Endothelial cell of umbilical vein (primary cell): ENCODE data around the gene KLRB1. TPM values are rescaled to one million over a fixed set of nuclear protein-coding genes. Genes with fewer than 3 reads are reported as not detected.

ENCODE experiments used
- BruUV-seq: library from RNA; stranded (reverse); fragments of 400-500 nt; replicated peaks from 2 replicates; lab custom pipeline; 2021; lab: Mats Ljungman, UMichigan
- CTCF ChIA-PET: fragments of 300-600, 350-600 bp; sonication (Branson Sonifier 250); formaldehyde crosslinking; loops from one replicate; lab custom pipeline; 2021; ENCODE audit warnings: antibody characterized with exemption, inconsistent platforms; lab: Charles Lee
- POLR2A ChIA-PET: fragments of 300-600, 350-600 bp; sonication (Branson Sonifier 250); formaldehyde crosslinking; loops from one replicate; lab custom pipeline; 2021; ENCODE audit warnings: antibody characterized with exemption, inconsistent platforms; lab: Charles Lee
- DNase-seq: peaks from one replicate; pipeline ENCODE4 v3.0.0-alpha.2; 2011; ENCODE audit warnings: low read depth, low spot score
- FAIRE-seq: peaks from 2 replicates; lab custom pipeline; 2011; peaks lifted over from hg19 to GRCh38; lab: Jason Lieb, UNC
- H2AFZ ChIP-seq: 2 replicates; pipeline ENCODE4 v1.6.0; 2012; ENCODE audit warnings: low read depth, low read length, control low read depth, inconsistent platforms
- H3K27ac ChIP-seq: 2 replicates; pipeline ENCODE4 v1.5.1; 2011; ENCODE audit warnings: low read depth, mild to moderate bottlenecking, control low read depth, low read length, moderate library complexity; ENCODE audit not compliant: insufficient read depth
- H3K27me3 ChIP-seq, 2 experiments: 2 replicates each; pipeline versions ENCODE4 v1.6.0 to v1.6.1; 2011; ENCODE audit warnings: low read length in 2 of 2, mixed read lengths in 1 of 2; ENCODE audit not compliant: control insufficient read depth in 2 of 2, insufficient read depth in 2 of 2
- H3K36me3 ChIP-seq, 2 experiments: 2 replicates in 1 of 2; 3 replicates in 1 of 2; pipeline ENCODE4 v1.5.1; 2011; ENCODE audit warnings: low read length in 2 of 2, mild to moderate bottlenecking in 1 of 2, moderate library complexity in 1 of 2; ENCODE audit not compliant: control insufficient read depth in 2 of 2, insufficient read depth in 2 of 2; ENCODE audit errors: extremely low read depth in 1 of 2
- H3K4me1 ChIP-seq: 3 replicates; pipeline ENCODE4 v1.5.1; 2011; ENCODE audit warnings: mild to moderate bottlenecking, low read length; ENCODE audit not compliant: control insufficient read depth, insufficient read depth; ENCODE audit errors: extremely low read depth
- H3K4me2 ChIP-seq: 2 replicates; pipeline ENCODE4 v1.6.1; 2011; ENCODE audit warnings: low read length, control low read depth, mixed read lengths; ENCODE audit not compliant: insufficient read depth
- H3K4me3 ChIP-seq, 3 experiments: fragments of 200-600 bp in 1 of 3; sonication (generic), shearing (Covaris generic) in 1 of 3; replicated peaks in 1 of 3; 2 replicates each; pipeline ENCODE4 v1.5.1; 2011 to 2016; ENCODE audit warnings: control low read depth in 3 of 3, low read length in 3 of 3, mild to moderate bottlenecking in 2 of 3, inconsistent platforms in 1 of 3, low read depth in 1 of 3, moderate library complexity in 1 of 3; ENCODE audit not compliant: insufficient read depth in 1 of 3
- H3K79me2 ChIP-seq: 2 replicates; pipeline ENCODE4 v1.6.0; 2012; ENCODE audit warnings: low read length, inconsistent platforms; ENCODE audit not compliant: control insufficient read depth, insufficient read depth
- H3K9ac ChIP-seq: replicated peaks from 2 replicates; pipeline ENCODE3; 2011; ENCODE audit warnings: low read length, control low read depth; ENCODE audit not compliant: insufficient read depth; ENCODE audit errors: extremely low read depth
- H3K9me1 ChIP-seq: replicated peaks from 3 replicates; pipeline ENCODE4 v1.6.0; 2011; ENCODE audit warnings: mild to moderate bottlenecking, low read length; ENCODE audit not compliant: control insufficient read depth, insufficient read depth; ENCODE audit errors: extremely low read depth
- H3K9me3 ChIP-seq: replicated peaks from 2 replicates; pipeline ENCODE4 v1.5.1; 2012; ENCODE audit warnings: low read length, inconsistent platforms; ENCODE audit not compliant: control insufficient read depth, insufficient read depth
- H4K20me1 ChIP-seq: replicated peaks from 2 replicates; pipeline ENCODE3; 2011; ENCODE audit warnings: mild to moderate bottlenecking, low read length; ENCODE audit not compliant: control insufficient read depth, insufficient read depth; ENCODE audit errors: extremely low read depth
- CTCF ChIP-seq, 2 donors: IDR thresholded peaks; 1 replicate in 1 of 2; 2 replicates in 1 of 2; pipeline ENCODE4 v1.5.1; 2011; ENCODE audit warnings: low read length in 2 of 2, mild to moderate bottlenecking in 2 of 2, moderate library complexity in 2 of 2, control low read depth in 1 of 2, inconsistent platforms in 1 of 2, low read depth in 1 of 2; ENCODE audit not compliant: insufficient read depth in 1 of 2; ENCODE audit errors: extremely low read depth in 1 of 2
- EZH2 ChIP-seq: IDR thresholded peaks from 2 replicates; pipeline ENCODE4 v1.6.1; 2012; ENCODE audit warnings: borderline replicate concordance, low read depth, mild to moderate bottlenecking, moderate library complexity, low read length, inconsistent platforms; ENCODE audit not compliant: severe bottlenecking
- FOS ChIP-seq: IDR thresholded peaks from 2 replicates; pipeline ENCODE4 v1.6.1; 2011; ENCODE audit warnings: mild to moderate bottlenecking, low read length, moderate library complexity, borderline replicate concordance; ENCODE audit not compliant: insufficient read depth
- GATA2 ChIP-seq: IDR thresholded peaks from 2 replicates; pipeline ENCODE4 v1.7.0; 2011; ENCODE audit warnings: low read depth, mild to moderate bottlenecking, moderate library complexity, mixed read lengths, low read length; ENCODE audit not compliant: insufficient read length, insufficient read depth
- JUN ChIP-seq: IDR thresholded peaks from 2 replicates; pipeline ENCODE4 v1.6.1; 2011; ENCODE audit warnings: borderline replicate concordance, low read depth; ENCODE audit not compliant: insufficient read length, insufficient read depth
- MAX ChIP-seq: IDR thresholded peaks from 2 replicates; pipeline ENCODE4 v1.6.1; 2011; ENCODE audit not compliant: insufficient read depth, insufficient read length
- MYC ChIP-seq: IDR thresholded peaks from one replicate; pipeline ENCODE4 v1.6.1; 2011; ENCODE audit warnings: mild to moderate bottlenecking, low read depth, low read length
- POLR2A ChIP-seq: IDR thresholded peaks from 2 replicates; pipeline ENCODE4 v1.6.1; 2012; ENCODE audit warnings: low read depth, mild to moderate bottlenecking, control low read depth, low read length
- POLR2AphosphoS5 ChIP-seq: IDR thresholded peaks from 2 replicates; pipeline ENCODE4 v1.6.1; 2012; ENCODE audit warnings: low read depth, mild to moderate bottlenecking, control low read depth, low read length, moderate library complexity; ENCODE audit not compliant: insufficient read depth
- dilution Hi-C: fragments of 300-500 bp; cut with MboI; formaldehyde crosslinking; loops from one replicate; pipeline ENCODE4 v1.15.0; 2019; ENCODE audit warnings: low sequenced_read_pairs; ENCODE audit not compliant: extremely low pct_ligation_motif_present
- intact Hi-C: fragments of 100-400 bp; cut with micrococcal nuclease; formaldehyde crosslinking; loops from one replicate; pipeline ENCODE4 v1.10.0; 2022
- polyA plus RNA-seq, 4 experiments: library from polyadenylated mRNA; depleted of rRNA in 3 of 4; stranded (reverse) in 3 of 4; unstranded in 1 of 4; fragments of >200 nt; gene quantifications; 2 replicates each; pipeline versions ENCODE4 v1.2.1 to v1.2.3, GENCODE V29; 2011 to 2012; ENCODE audit warnings: missing spikeins in 1 of 4
- total RNA-seq: library from RNA; stranded (reverse); gene quantifications from 2 replicates; pipeline ENCODE4 v1.2.3, GENCODE V29; 2021

The KLRB1 gene
- total and polyA plus RNA-seq, 2 donors (not counting 3 experiments of a cell fraction or from before 2014, with no cell fraction given) = not detected

DNA sequence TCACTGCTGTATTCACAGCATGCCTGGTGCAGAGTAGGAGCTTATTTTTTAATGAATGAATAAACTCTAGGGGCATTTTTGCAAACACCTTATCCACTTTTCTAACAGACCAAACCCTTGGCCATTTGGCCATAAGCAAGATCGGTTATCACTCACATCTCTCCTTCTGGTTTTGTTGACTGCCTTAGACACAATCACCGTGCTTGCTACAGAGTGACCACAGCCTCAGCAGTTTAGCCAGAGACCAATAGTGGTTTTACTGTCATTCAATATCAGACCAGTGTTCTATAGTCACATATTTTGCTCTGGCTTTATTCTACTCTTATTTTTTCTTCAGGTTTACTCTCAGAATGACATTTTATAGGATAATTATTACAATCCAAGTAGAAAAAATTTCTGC, 2.2 kb downstream of the KLRB1 start:
- dilution Hi-C loops = no loop called here
- Histone ChIP-seq H3K4me3 (no peak overlapping the region), H3K27me3 (no peaks in the 10 kb centered on the region), H3K27ac (no peak overlapping the region), H3K79me2 (no peaks in the 10 kb centered on the region), H3K9me1 (no peaks in the 10 kb centered on the region), H3K4me2 (no peak overlapping the region), H3K4me1 (no peaks in the 10 kb centered on the region), H2AFZ (no peak overlapping the region), H3K9ac (no peak overlapping the region), H4K20me1 (no peaks in the 10 kb centered on the region), H3K36me3 (no peaks in the 10 kb centered on the region), H3K9me3 (no peaks in the 10 kb centered on the region)
- DNase-seq = no peak
- intact Hi-C loops = no loop called here
- FAIRE-seq = no peak
- POLR2A ChIA-PET = no interaction called here
- BruUV-seq = no TSS peak
- TF ChIP-seq FOS (no peak), EZH2 (no peak), MYC (no peak), CTCF (IDR thresholded peaks at IDR 0.05; ENCODE audit: extremely low read depth in 1 of 2, insufficient read depth in 1 of 2, low read depth in 1 of 2, low read length in 2 of 2) (no peak), POLR2A (no peak), GATA2 (no peak), POLR2AphosphoS5 (no peak), MAX (no peak), JUN (no peak)
- CTCF ChIA-PET = no interaction called here
